K562 (cell line): Measurements from ENCODE around the gene USP15. TPM values are rescaled to one million over a fixed set of nuclear protein-coding genes. Genes with fewer than 3 reads are reported as not detected.

Experiments used
- DPF2 ChIP-seq: fragments of 450-650 bp; IDR thresholded peaks from 2 replicates; pipeline ENCODE4 v1.6.1; 2016
- EGR1 ChIP-seq: fragments of 450-650 bp; conservative IDR thresholded peaks from 2 replicates; pipeline ENCODE4 v1.6.1; 2017; ENCODE audit warnings: mild to moderate bottlenecking
- ERF ChIP-seq: fragments of 450-650 bp; formaldehyde crosslinking; IDR thresholded peaks from 2 replicates; pipeline ENCODE4 v1.4.0; 2020; ENCODE audit warnings: mild to moderate bottlenecking, mixed read lengths
- KDM1A ChIP-seq, 2 experiments: fragments of 450-650 bp; IDR thresholded peaks; 2 replicates each; pipeline ENCODE4 v1.6.1; 2016; ENCODE audit warnings: mild to moderate bottlenecking in 2 of 2
- MAFK ChIP-seq: IDR thresholded peaks from 2 replicates; pipeline ENCODE4 v1.6.1; 2011; ENCODE audit warnings: low read length, improper control_type of control experiment
- NCOR1 ChIP-seq: fragments of 450-650 bp; IDR thresholded peaks from 2 replicates; pipeline ENCODE4 v1.6.1; 2016; ENCODE audit warnings: mild to moderate bottlenecking, moderate library complexity
- RAD51 ChIP-seq: fragments of 450-650 bp; IDR thresholded peaks from 2 replicates; pipeline ENCODE4 v1.7.1; 2016; ENCODE audit warnings: low read depth, mild to moderate bottlenecking, borderline replicate concordance
- SMARCC2 ChIP-seq: fragments of 450-650 bp; IDR thresholded peaks from 2 replicates; pipeline ENCODE4 v1.6.1; 2017; ENCODE audit warnings: antibody characterized with exemption, moderate library complexity, mild to moderate bottlenecking, low read depth
- STAG1 ChIP-seq: sonication (generic); formaldehyde crosslinking; IDR thresholded peaks from 2 replicates; pipeline ENCODE4 v1.5.0; 2020; ENCODE audit warnings: missing genetic modification reagents, borderline replicate concordance
- SUPT5H ChIP-seq: fragments of 450-650 bp; IDR thresholded peaks from 2 replicates; pipeline ENCODE4 v1.6.1; 2016
- TAF7 ChIP-seq: fragments of 450-650 bp; IDR thresholded peaks from 2 replicates; pipeline ENCODE4 v1.6.1; 2016; ENCODE audit warnings: missing genetic modification characterization, missing compliant biosample characterization
- THRA ChIP-seq: fragments of 450-650 bp; IDR thresholded peaks from 2 replicates; pipeline ENCODE4 v1.6.1; 2017; ENCODE audit warnings: mild to moderate bottlenecking, moderate library complexity
- ZBTB43 ChIP-seq: sonication (generic); formaldehyde crosslinking; IDR thresholded peaks from 2 replicates; pipeline ENCODE4 v1.8.0; 2023; ENCODE audit warnings: mild to moderate bottlenecking, missing genetic modification reagents
- ZFP36 ChIP-seq: fragments of 150-350 bp; IDR thresholded peaks from 2 replicates; pipeline ENCODE4 v1.6.1; 2018; ENCODE audit warnings: low read length, low read depth; ENCODE audit not compliant: partially characterized antibody
- ZNF239 ChIP-seq: fragments of 250-450 bp; sonication (Bioruptor Pico); IDR thresholded peaks from 2 replicates; pipeline ENCODE4 v1.4.0; 2020; ENCODE audit warnings: mild to moderate bottlenecking
- ZNF24 ChIP-seq: fragments of 450-650 bp; IDR thresholded peaks from 2 replicates; pipeline ENCODE4 v1.6.1; 2016
- ZNF655 ChIP-seq: fragments of 250-450 bp; sonication (Bioruptor Pico); IDR thresholded peaks from 2 replicates; pipeline ENCODE4 v1.5.0; 2021
- polyA plus RNA-seq, 8 experiments: library from polyadenylated mRNA; depleted of rRNA in 4 of 8; stranded (reverse) in 5 of 8; unstranded in 3 of 8; fragments of >200 nt; fragmentation: Nextera tagmentation in 2 of 8; fragmentation: Illumina TruSeq in 1 of 8; extraction: Ambion mirVana in 2 of 8; extraction: Trizol in 1 of 8; gene quantifications; 2 replicates each; pipeline versions ENCODE4 v1.2.1 to v1.2.3, GENCODE V29; 2011 to 2014; ENCODE audit warnings: inconsistent platforms in 1 of 8, missing spikeins in 1 of 8
- total RNA-seq, 7 experiments: library from RNA; depleted of rRNA in 6 of 7; stranded (reverse); fragments of >200 nt in 6 of 7; fragmentation: Illumina TruSeq in 2 of 7; extraction: Trizol in 2 of 7; gene quantifications; 2 replicates each; pipeline versions ENCODE4 v1.2.1 to v1.2.3, GENCODE V29; 2011 to 2021; ENCODE audit warnings: low replicate concordance in 1 of 7
- TF ChIP-seq, protein P1 (sequence below): fragments of 450-650 bp; IDR thresholded peaks from 2 replicates; pipeline ENCODE4 v1.6.1; 2016; ENCODE audit warnings: mild to moderate bottlenecking
- TF ChIP-seq, protein P2 (sequence below): fragments of 450-650 bp; IDR thresholded peaks from 2 replicates; pipeline ENCODE4 v1.6.1; 2017; ENCODE audit warnings: antibody characterized with exemption, mild to moderate bottlenecking

The USP15 gene
- total and polyA plus RNA-seq, 9 of the 15 experiments (the other 6 are each of a cell fraction or from before 2014, with no cell fraction given), result 140 to 272 (median 182) TPM

GRCh38 chr12:62256408-62257096, 3.7 kb upstream of the USP15 start (continued):
- TF ChIP-seq, protein P1, sequence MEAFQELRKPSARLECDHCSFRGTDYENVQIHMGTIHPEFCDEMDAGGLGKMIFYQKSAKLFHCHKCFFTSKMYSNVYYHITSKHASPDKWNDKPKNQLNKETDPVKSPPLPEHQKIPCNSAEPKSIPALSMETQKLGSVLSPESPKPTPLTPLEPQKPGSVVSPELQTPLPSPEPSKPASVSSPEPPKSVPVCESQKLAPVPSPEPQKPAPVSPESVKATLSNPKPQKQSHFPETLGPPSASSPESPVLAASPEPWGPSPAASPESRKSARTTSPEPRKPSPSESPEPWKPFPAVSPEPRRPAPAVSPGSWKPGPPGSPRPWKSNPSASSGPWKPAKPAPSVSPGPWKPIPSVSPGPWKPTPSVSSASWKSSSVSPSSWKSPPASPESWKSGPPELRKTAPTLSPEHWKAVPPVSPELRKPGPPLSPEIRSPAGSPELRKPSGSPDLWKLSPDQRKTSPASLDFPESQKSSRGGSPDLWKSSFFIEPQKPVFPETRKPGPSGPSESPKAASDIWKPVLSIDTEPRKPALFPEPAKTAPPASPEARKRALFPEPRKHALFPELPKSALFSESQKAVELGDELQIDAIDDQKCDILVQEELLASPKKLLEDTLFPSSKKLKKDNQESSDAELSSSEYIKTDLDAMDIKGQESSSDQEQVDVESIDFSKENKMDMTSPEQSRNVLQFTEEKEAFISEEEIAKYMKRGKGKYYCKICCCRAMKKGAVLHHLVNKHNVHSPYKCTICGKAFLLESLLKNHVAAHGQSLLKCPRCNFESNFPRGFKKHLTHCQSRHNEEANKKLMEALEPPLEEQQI, result 0 out of 2 replicates have a peak, but pooled peaks have one; percentile 14
- no peak; a peak in 1 of 4 replicates for TF ChIP-seq KDM1A (IDR thresholded peaks at IDR 0.05)
- TF ChIP-seq EGR1, result peak; percentile 99
- TF ChIP-seq SUPT5H, result no peak
- no peak for TF ChIP-seq RAD51
- no peak for TF ChIP-seq TAF7
- TF ChIP-seq ZFP36, result no peak
- TF ChIP-seq THRA, result no peak
- no peak for TF ChIP-seq ZBTB43 (CRISPR knock-in tag)
- TF ChIP-seq SMARCC2, result peak; percentile 49
- TF ChIP-seq ZNF239 (CRISPR knock-in tag), result no peak
- TF ChIP-seq NCOR1, result 0 out of 2 replicates have a peak, but pooled peaks have one; percentile 33
- no peak for TF ChIP-seq MAFK
- TF ChIP-seq ZNF24, result no peak
- TF ChIP-seq, protein P2, sequence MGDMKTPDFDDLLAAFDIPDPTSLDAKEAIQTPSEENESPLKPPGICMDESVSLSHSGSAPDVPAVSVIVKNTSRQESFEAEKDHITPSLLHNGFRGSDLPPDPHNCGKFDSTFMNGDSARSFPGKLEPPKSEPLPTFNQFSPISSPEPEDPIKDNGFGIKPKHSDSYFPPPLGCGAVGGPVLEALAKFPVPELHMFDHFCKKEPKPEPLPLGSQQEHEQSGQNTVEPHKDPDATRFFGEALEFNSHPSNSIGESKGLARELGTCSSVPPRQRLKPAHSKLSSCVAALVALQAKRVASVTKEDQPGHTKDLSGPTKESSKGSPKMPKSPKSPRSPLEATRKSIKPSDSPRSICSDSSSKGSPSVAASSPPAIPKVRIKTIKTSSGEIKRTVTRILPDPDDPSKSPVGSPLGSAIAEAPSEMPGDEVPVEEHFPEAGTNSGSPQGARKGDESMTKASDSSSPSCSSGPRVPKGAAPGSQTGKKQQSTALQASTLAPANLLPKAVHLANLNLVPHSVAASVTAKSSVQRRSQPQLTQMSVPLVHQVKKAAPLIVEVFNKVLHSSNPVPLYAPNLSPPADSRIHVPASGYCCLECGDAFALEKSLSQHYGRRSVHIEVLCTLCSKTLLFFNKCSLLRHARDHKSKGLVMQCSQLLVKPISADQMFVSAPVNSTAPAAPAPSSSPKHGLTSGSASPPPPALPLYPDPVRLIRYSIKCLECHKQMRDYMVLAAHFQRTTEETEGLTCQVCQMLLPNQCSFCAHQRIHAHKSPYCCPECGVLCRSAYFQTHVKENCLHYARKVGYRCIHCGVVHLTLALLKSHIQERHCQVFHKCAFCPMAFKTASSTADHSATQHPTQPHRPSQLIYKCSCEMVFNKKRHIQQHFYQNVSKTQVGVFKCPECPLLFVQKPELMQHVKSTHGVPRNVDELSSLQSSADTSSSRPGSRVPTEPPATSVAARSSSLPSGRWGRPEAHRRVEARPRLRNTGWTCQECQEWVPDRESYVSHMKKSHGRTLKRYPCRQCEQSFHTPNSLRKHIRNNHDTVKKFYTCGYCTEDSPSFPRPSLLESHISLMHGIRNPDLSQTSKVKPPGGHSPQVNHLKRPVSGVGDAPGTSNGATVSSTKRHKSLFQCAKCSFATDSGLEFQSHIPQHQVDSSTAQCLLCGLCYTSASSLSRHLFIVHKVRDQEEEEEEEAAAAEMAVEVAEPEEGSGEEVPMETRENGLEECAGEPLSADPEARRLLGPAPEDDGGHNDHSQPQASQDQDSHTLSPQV, result peak; percentile 33; the same call in 1 of the 2 replicates
- peak; percentile 75 for TF ChIP-seq DPF2
- no peak for TF ChIP-seq STAG1 (CRISPR knock-in tag)
- TF ChIP-seq ZNF655, result no peak
- TF ChIP-seq ERF (CRISPR knock-in tag), result no peak
